HG03060 (cell line): Measurements from ENCODE around the gene TPRG1L.

Experiments used
- ATAC-seq: cut with Tn5 transposase; IDR thresholded peaks from one replicate; pipeline ENCODE4 v1.9.1; 2021; ENCODE audit warnings: low read depth, moderate number of reproducible peaks; ENCODE audit not compliant: unreplicated experiment

TPRG1L gene

GRCh38 chr1:3626025-3626424 lies 1.2 kb downstream of the TPRG1L start:
- ATAC-seq = no peak

DNA sequence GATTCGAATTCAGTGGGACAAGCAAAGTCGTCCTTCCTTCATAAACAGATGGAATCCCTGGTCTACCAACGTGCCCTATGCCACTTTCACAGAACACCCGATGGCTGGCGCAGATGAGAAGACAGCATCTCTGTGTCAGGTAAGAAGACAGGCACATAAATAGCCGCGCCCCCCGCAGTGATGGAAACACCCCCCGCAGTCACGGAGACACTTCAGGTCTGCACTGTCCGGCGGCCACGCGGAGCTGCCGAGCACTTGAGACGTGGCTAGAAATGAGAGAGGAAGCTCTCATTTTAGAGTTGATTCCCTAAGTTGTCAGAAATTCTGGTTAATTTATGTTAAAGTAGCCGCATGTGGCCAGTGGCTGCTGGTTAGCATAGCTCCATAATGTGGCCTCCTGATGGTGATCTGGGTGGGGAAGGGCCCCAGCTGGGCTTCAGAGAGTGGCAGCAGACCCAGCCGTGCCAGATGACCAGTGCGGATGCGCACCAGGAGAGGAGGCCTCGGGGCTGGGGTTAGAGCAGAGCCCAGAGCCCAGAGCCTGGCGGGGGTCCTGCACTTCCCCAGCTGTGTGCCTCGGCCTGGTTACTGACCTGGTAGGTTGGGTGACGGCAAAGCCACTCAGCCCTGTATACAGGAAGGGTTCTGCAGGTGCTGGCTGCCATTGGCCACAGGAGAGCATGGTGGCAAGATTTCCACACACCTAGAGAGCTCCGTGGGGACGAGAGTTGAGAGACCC lies 2.9 kb downstream of the TPRG1L start:
- no peak for ATAC-seq

DNA sequence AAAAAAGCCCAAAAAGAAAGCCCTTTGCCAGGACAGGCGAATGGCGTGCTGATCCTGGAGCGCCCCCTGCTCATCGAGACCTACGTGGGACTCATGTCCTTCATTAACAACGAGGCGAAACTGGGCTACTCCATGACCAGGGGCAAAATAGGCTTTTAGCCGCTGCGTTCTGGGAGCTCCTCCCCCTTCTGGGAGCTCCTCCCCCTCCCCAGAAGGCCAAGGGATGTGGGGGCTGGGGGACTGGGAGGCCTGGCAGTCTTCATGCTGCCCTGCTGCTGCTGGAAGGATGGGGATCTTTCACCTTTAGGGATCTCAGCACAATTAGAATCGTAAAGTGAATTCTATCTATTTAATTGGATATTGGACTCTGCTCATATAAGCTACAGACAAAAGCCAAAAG lies 3.6 kb downstream of the TPRG1L start:
- ATAC-seq = no peak

DNA sequence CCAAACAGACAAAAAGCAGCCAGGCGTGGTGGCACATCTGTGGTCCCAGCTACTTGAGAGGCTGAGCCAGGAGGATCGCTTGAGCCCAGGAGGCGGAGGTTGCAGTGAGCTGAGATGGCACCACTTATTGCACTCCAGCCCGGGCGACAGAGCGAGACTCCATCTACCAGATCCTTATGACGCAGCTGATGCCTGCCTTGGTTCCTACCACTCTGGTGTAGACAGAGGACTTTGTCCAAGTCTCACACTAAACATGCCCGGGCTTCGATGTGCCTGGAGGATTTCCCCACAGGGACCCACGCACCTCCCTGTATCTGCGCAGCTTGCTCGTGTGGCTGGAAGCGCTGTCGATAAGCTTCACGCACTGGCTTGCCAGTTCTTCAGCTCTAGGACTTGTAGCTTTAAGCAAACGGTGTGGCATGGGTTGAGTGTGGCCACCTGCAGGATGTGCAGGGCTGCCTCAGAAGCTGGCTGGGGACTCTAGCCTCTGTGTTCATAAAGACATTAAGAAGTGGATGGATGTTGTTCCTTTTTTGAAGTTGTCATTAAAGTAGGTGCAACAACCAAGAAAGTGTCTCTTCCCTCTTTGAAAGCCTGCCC lies 4.8 kb downstream of the TPRG1L start:
- ATAC-seq = no peak

GRCh38 chr1:3630161-3630611 lies 5.4 kb downstream of the TPRG1L start:
- ATAC-seq = no peak

- no peak for ATAC-seq
Measured at GRCh38 chr1:3630914-3631313, 6.1 kb downstream of the TPRG1L start.

DNA sequence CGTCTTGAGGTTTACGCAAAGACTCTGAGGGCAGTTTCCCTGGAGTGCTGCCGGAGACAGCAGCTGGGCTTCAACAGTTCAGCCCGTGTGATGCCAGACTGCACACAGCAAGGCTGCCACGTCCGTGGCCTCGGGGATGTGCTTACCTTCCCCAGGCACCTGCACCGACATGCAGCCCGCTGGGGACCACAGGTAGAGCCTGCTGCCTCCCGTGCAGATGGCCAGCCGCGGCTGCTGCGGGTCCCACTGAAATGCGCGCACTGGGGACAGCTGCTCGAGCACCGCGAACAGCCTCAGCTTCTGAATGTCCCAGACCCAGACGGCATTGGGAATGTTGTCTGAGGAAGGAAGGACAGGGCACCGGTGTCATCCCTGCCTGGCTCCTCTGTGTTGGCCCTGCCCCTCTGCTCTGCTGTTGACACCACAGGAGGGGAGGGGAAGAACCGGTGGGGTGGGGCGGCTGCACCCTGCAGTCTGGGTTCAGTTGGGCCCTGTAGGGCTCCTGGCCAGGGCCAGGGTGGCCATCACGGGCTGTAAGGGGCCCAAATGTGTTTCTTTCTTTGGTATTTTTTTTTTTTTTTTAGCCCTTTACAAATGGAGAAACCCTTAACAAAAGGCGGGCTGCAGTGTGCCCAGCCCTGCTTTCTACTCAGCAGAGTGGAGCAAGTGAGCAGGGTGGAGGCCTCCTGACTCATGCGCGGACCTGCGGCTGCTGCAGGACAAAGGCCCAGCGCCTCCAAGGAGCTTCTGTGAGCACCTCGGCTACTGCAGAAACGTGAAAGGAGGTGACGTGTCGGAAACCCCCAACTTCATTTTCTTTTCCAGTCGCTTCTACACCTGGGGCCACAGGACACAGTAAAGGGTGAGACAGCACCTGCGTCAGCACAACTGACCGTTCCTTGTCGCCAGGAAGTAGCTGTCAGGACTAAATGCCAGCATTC lies 6.8 kb downstream of the TPRG1L start:
- no peak for ATAC-seq

GRCh38 chr1:3632298-3632697 lies 7.5 kb downstream of the TPRG1L start:
- ATAC-seq = no peak

DNA sequence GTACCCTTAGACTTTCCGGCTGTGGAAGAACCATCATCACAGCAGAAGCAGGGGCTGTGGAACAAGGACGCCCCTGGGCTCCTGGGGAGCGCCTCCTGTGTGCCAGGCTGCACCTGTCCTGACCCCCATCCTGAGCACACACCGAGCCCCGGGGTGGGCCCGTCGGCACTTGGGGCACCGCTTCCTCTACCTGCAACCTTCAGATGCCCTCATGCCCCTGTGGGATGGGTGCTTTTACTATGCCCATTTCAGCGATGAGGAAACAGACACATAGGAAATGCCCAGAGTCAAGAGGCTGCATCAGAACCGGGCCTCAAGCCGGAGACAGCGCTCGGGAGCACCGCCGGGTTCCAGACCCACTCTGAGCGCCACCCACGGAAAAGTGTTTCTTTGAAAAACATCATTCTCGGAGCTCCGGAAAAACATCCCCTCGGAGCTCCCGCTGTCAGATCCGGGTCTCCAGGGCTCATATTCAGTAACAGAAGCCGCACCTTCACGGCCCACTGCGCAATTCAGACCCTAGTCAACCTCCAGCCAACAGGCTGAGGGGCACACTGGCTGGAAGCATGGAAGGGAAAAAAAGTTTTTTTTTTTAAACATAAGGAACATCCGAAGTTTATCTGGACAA lies 8.0 kb downstream of the TPRG1L start:
- ATAC-seq = no peak

DNA sequence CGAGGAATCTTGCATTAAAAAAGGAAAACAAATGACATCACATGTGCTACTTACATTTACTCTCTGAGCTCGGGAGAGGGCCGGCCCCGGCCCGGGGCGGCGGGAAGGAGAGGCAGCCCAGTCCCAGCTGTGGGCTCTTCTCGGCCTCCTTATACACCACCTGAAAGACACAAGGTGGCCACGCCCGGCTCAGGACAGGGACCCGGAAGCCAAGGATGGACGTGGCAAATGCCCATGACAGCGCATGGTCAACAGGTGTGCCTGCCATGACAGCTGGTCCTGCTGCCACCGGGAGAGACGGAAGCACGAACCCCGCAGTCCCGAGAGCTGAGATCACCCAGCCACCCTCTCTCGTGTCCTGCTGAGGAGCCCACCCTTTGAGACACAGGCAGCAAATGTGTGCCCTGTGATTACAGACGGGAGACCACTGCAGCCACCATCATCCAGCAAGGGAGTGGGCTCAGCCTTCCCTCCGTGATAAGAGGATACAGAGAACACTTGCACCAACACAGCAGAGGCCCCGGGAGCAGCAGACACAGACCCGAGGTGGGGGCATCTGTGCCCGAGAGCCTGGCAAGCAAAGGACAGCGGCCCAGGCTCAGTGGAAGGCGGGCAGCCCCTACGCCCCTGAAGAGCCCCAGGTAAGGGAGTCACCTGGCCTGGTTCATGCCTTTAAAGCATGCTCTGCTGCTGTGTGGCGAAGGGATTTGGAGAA lies 8.7 kb downstream of the TPRG1L start:
- no peak for ATAC-seq

- no peak for ATAC-seq
Measured at GRCh38 chr1:3634059-3634800, 9.4 kb downstream of the TPRG1L start.

DNA sequence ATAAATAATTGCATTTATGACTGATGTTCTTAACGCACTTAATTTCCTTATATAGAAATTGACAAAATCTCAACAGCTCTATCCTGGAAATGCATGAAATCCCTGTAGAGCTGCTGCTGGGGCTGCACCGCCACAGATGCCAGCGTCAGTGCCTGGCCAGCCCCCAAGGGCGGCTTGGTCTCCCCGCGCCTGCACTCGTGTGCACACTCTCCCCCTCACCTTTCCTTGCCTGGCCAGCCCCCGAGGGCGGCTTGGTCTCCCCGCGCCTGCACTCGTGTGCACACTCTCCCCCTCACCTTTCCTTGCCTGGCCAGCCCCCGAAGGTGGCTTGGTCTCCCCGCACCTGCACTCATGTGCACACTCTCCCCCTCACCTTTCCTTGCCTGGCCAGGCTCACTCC lies 11.3 kb downstream of the TPRG1L start:
- ATAC-seq = no peak

GRCh38 chr1:3636531-3636930 lies 11.7 kb downstream of the TPRG1L start:
- no peak for ATAC-seq

DNA sequence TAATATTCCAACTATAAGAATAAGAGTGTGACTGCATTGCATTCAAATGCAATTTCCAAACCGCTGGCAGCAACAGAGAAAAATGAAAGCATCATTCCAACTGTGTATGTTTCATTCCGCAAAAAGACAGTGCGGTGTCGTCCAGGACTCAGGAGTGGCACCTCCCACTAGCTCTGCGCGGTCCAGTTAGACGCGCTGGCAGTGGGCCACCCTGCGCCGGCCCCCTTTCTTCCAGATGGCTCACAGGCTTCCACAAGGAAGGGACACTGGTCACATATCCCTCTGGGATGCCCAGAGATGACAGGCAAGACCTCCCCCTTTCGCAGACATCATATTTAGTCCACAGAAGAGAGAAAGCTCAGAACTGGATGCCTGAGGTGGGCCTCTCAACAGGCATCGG lies 13.2 kb downstream of the TPRG1L start:
- ATAC-seq = no peak

GRCh38 chr1:3638676-3639075 lies 13.9 kb downstream of the TPRG1L start:
- no peak for ATAC-seq

DNA sequence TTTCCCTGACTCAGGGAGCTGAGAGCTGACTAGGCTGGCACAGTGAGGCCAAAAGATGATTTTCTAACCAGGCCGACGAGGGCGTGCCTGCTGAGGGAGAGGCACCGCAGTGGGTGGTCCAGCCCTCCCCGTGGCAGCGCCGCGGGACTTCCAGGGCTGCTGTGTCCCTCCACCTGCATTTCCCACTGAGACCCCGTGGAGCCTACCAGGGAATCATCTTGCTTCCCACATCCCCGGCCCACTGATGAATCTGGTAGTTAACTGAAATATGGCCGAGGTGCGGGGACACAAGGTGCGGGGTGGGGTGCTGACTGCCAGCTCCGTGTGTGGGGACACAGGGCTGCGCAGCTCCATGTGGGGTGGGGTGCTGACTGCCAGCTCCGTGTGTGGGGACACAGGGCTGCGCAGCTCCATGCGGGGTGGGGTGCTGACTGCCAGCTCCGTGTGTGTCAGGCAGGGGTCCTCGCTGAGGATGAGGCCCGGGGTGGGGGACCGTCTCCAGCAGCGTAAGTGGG lies 14.6 kb downstream of the TPRG1L start:
- no peak for ATAC-seq

DNA sequence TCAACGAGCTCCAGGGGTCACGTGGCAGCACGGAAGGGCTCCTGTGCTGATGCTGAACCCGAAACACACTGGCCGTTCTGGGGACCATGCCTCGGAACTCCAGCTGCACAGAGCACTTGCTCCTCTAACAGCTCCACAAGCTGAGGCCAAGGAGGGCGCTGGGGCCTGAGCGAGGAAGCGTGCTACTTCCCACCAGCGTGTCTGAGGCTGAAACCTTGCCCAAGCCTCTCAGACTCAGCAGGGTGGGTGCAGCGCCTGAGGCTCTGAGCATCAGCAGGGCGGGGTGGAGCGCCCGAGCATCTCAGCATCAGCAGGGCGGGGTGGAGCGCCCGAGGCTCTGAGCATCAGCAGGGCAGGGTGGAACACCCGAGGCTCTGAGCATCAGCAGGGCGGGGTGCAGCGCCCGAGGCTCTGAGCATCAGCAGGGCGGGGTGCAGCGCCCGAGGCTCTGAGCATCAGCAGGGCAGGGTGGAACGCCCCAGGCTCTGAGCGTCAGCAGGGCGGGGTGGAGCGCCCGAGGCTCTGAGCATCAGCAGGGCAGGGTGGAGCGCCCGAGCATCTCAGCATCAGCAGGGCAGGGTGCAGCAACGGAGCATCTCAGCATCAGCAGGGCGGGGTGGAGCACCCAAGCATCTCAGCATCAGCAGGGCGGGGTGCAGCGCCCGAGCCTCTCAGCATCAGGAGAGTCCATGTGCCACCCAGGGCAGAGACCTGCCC lies 15.5 kb downstream of the TPRG1L start:
- ATAC-seq = no peak

- no peak for ATAC-seq
Measured at GRCh38 chr1:3641046-3641760, 16.4 kb downstream of the TPRG1L start.
